ENCODE results near the gene UVRAG.

The UVRAG gene

GRCh38 chr11:75939516-75939915 is 124.5 kb downstream of the UVRAG start:
- no peak for TF ChIP-seq CTCF (IDR thresholded peaks at IDR 0.05; ENCODE audit: low read depth, low read length, missing control alignments)
- DNase-seq (ENCODE audit: low read depth): no peak
- no peak overlapping the region for H3K4me3 ChIP-seq (ENCODE audit: low read depth, low read length)
- in situ Hi-C loops (cut with HindIII; ENCODE audit: low sequenced_read_pairs): no loop called here

- no peak for TF ChIP-seq CTCF (IDR thresholded peaks at IDR 0.05; ENCODE audit: low read depth, low read length, missing control alignments)
- in situ Hi-C loops (cut with HindIII; ENCODE audit: low sequenced_read_pairs): no loop called here
- no peak overlapping the region for H3K4me3 ChIP-seq (ENCODE audit: low read depth, low read length)
- DNase-seq (ENCODE audit: low read depth): no peak
Observed at GRCh38 chr11:75939992-75940391, 125.0 kb downstream of the UVRAG start.

- in situ Hi-C loops (cut with HindIII; ENCODE audit: low sequenced_read_pairs): no loop called here
- H3K4me3 ChIP-seq (ENCODE audit: low read depth, low read length): no peak overlapping the region
- no peak for TF ChIP-seq CTCF (IDR thresholded peaks at IDR 0.05; ENCODE audit: low read depth, low read length, missing control alignments)
- no peak for DNase-seq (ENCODE audit: low read depth)
Observed at GRCh38 chr11:75940911-75941310, 125.9 kb downstream of the UVRAG start.

- no peak overlapping the region for H3K4me3 ChIP-seq (ENCODE audit: low read depth, low read length)
- in situ Hi-C loops (cut with HindIII; ENCODE audit: low sequenced_read_pairs): no loop called here
- DNase-seq (ENCODE audit: low read depth): no peak
- TF ChIP-seq CTCF (IDR thresholded peaks at IDR 0.05; ENCODE audit: low read depth, low read length, missing control alignments): no peak
Observed at GRCh38 chr11:75944515-75944914, 129.5 kb downstream of the UVRAG start.

GRCh38 chr11:75945446-75945845 is 130.4 kb downstream of the UVRAG start:
- H3K4me3 ChIP-seq (ENCODE audit: low read depth, low read length): no peak overlapping the region
- in situ Hi-C loops (cut with HindIII; ENCODE audit: low sequenced_read_pairs): no loop called here
- no peak for TF ChIP-seq CTCF (IDR thresholded peaks at IDR 0.05; ENCODE audit: low read depth, low read length, missing control alignments)
- no peak for DNase-seq (ENCODE audit: low read depth)

- H3K4me3 ChIP-seq (ENCODE audit: low read depth, low read length): no peak overlapping the region
- DNase-seq (ENCODE audit: low read depth): no peak
- in situ Hi-C loops (cut with HindIII; ENCODE audit: low sequenced_read_pairs): no loop called here
- no peak for TF ChIP-seq CTCF (IDR thresholded peaks at IDR 0.05; ENCODE audit: low read depth, low read length, missing control alignments)
Observed at GRCh38 chr11:75945947-75946346, 130.9 kb downstream of the UVRAG start.
